T47D (cell line): Measurements from ENCODE around the gene CYGB.

Source experiments
- DNase-seq, 2 experiments: peaks; one replicate each; pipeline versions ENCODE4 v3.0.0 to v3.0.0-alpha.2; 2011 to 2012; ENCODE audit warnings: low read depth in 1 of 2, low spot score in 1 of 2
- JUND ChIP-seq: IDR thresholded peaks from 2 replicates; pipeline ENCODE4 v1.6.1; 2012; ENCODE audit warnings: low read depth
- in situ Hi-C: cut with HindIII; loops from 2 replicates; pipeline ENCODE4 v1.10.0; 2016; ENCODE audit warnings: low sequenced_read_pairs, low pct_unique_long_range_greater_than_20kb

Gene CYGB

GRCh38 chr17:76551685-76552084, 14.2 kb upstream of the CYGB start:
- no peak for DNase-seq
- in situ Hi-C loops = no loop called here
- TF ChIP-seq JUND = no peak

- in situ Hi-C loops = no loop called here
- TF ChIP-seq JUND = no peak
- DNase-seq = peak in 1 of 2 experiments; percentile 55
Observed at GRCh38 chr17:76550712-76551615, 13.5 kb upstream of the CYGB start.

- TF ChIP-seq JUND = no peak
- no peak for DNase-seq
- in situ Hi-C loops = no loop called here
Observed at GRCh38 chr17:76549539-76549938, 12.0 kb upstream of the CYGB start.

- DNase-seq = no peak
- in situ Hi-C loops = no loop called here
- TF ChIP-seq JUND = no peak
Observed at GRCh38 chr17:76549215-76549518, 11.7 kb upstream of the CYGB start.

GRCh38 chr17:76548378-76549214, 11.1 kb upstream of the CYGB start:
- in situ Hi-C loops = no loop called here
- no peak for DNase-seq
- TF ChIP-seq JUND = no peak

GRCh38 chr17:76547642-76548202, 10.2 kb upstream of the CYGB start:
- in situ Hi-C loops = no loop called here
- no peak for TF ChIP-seq JUND

GRCh38 chr17:76547183-76547641, 9.7 kb upstream of the CYGB start:
- DNase-seq = peak; percentile 64 to 77
- TF ChIP-seq JUND = no peak
- in situ Hi-C loops = no loop called here

More at GRCh38 chr17:76547642-76548202, 10.2 kb upstream of the CYGB start:
- no peak for DNase-seq

- TF ChIP-seq JUND = no peak
- in situ Hi-C loops = no loop called here
- no peak for DNase-seq
Observed at GRCh38 chr17:76546556-76547182, 9.2 kb upstream of the CYGB start.

GRCh38 chr17:76545918-76546555, 8.5 kb upstream of the CYGB start:
- DNase-seq = no peak
- in situ Hi-C loops = no loop called here
- TF ChIP-seq JUND = no peak

- no peak for DNase-seq
- in situ Hi-C loops = no loop called here
- no peak for TF ChIP-seq JUND
Observed at GRCh38 chr17:76544546-76545365, 7.2 kb upstream of the CYGB start.

- DNase-seq = no peak
- no peak for TF ChIP-seq JUND
- in situ Hi-C loops = no loop called here
Observed at GRCh38 chr17:76543826-76544545, 6.5 kb upstream of the CYGB start.
